Hepatocyte (in vitro differentiated cells): ENCODE results near the gene MGMT. TPM values are rescaled to one million over a fixed set of nuclear protein-coding genes. Genes with fewer than 3 reads are reported as not detected.

ENCODE experiments used
- DNase-seq: peaks from one replicate; pipeline ENCODE4 v3.0.0-alpha.2; 2016; ENCODE audit warnings: low spot score
- H2AFZ ChIP-seq: fragments of 200-600 bp; sonication (generic); 2 replicates; pipeline ENCODE4 v1.6.0; 2016; ENCODE audit warnings: antibody characterized with exemption, mild to moderate bottlenecking
- H3K27ac ChIP-seq: fragments of 200-600 bp; sonication (generic); 2 replicates; pipeline ENCODE4 v1.5.1; 2016; ENCODE audit warnings: mild to moderate bottlenecking
- H3K27me3 ChIP-seq: fragments of 200-600 bp; sonication (generic); 2 replicates; pipeline ENCODE4 v1.6.1; 2016
- H3K36me3 ChIP-seq: fragments of 200-600 bp; sonication (generic); replicated peaks from 2 replicates; pipeline ENCODE4 v1.5.1; 2016; ENCODE audit warnings: low read depth; ENCODE audit not compliant: insufficient read depth
- H3K4me1 ChIP-seq: fragments of 200-600 bp; sonication (generic); 2 replicates; pipeline ENCODE4 v1.5.1; 2016; ENCODE audit warnings: mild to moderate bottlenecking, moderate library complexity; ENCODE audit not compliant: insufficient read depth
- H3K4me2 ChIP-seq: fragments of 200-600 bp; sonication (generic); 2 replicates; pipeline ENCODE4 v1.6.0; 2016
- H3K4me3 ChIP-seq: fragments of 200-600 bp; sonication (generic); 2 replicates; pipeline ENCODE4 v1.5.1; 2016; ENCODE audit warnings: mild to moderate bottlenecking
- H3K79me2 ChIP-seq: fragments of 200-600 bp; sonication (generic); 2 replicates; pipeline ENCODE4 v1.6.0; 2017; ENCODE audit warnings: mild to moderate bottlenecking
- H3K9me2 ChIP-seq: fragments of 200-600 bp; sonication (generic); replicated peaks from 2 replicates; pipeline ENCODE4 v1.6.0; 2017; ENCODE audit warnings: mild to moderate bottlenecking; ENCODE audit not compliant: insufficient read depth
- H3K9me3 ChIP-seq: fragments of 200-600 bp; sonication (generic); 2 replicates; pipeline ENCODE4 v1.5.1; 2016; ENCODE audit warnings: low read depth, mild to moderate bottlenecking
- H4K20me1 ChIP-seq: fragments of 200-600 bp; sonication (generic); 2 replicates; pipeline ENCODE4 v1.6.0; 2016; ENCODE audit warnings: mild to moderate bottlenecking; ENCODE audit not compliant: insufficient read depth, poor library complexity, severe bottlenecking
- EZH2 ChIP-seq: fragments of 200-600 bp; sonication (generic); IDR thresholded peaks from 2 replicates; pipeline ENCODE4 v1.6.1; 2016; ENCODE audit warnings: antibody characterized with exemption, mild to moderate bottlenecking, borderline replicate concordance
- EZH2phosphoT487 ChIP-seq: fragments of 200-600 bp; sonication (generic); IDR thresholded peaks from one replicate; pipeline ENCODE4 v1.6.1; 2018; ENCODE audit warnings: antibody characterized with exemption, mild to moderate bottlenecking, low read depth, moderate library complexity; ENCODE audit not compliant: unreplicated experiment, severe bottlenecking
- WGBS: methylation state at CpG from one replicate; pipeline ENCODE4 v1.1.6; 2016; ENCODE audit warnings: low lambda C conversion rate; ENCODE audit errors: missing lambda C conversion rate; 5-methylcytosine and 5-hydroxymethylcytosine counted together
- polyA plus RNA-seq: library from polyadenylated mRNA; unstranded; fragments of >200 nt; fragmentation: Nextera tagmentation; extraction: Ambion mirVana; gene quantifications from 2 replicates; pipeline ENCODE4 v1.2.1, GENCODE V29; 2016
- total RNA-seq: library from RNA; depleted of rRNA; stranded (reverse); fragments of >200 nt; gene quantifications from 2 replicates; pipeline ENCODE4 v1.2.3, GENCODE V29; 2014
- TF ChIP-seq, protein P1 (sequence below): fragments of 200-600 bp; sonication (generic); IDR thresholded peaks from 2 replicates; pipeline ENCODE4 v1.5.1; 2016; ENCODE audit warnings: antibody characterized with exemption, mild to moderate bottlenecking; ENCODE audit not compliant: poor library complexity

The MGMT gene
- total and polyA plus RNA-seq, 2 experiments from 2014 or later: 41.5 to 41.9 TPM

DNA sequence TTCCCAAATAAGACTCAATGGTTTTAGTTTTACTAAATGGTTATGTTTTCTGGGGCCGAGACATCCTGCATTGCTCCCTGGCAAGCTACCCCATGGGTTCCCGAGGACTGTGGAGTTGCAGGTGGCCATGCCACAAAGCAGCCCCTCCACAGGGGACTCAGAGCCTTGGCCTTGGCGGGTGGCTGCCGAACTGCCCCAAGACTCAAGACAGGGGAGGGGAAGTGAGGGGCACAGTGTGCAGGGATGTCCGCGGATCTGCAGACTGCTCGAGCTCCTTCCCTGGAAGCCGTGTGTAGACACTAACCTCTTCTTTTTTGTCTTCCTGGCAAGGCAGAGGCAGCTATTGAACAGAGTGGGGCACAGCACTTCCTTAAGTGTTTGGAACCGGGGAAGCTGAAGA, 342.4 kb downstream of the MGMT start:
- no peak overlapping the region for H3K27ac ChIP-seq
- TF ChIP-seq EZH2phosphoT487 (no peak), EZH2 (no peak)
- TF ChIP-seq, protein P1, sequence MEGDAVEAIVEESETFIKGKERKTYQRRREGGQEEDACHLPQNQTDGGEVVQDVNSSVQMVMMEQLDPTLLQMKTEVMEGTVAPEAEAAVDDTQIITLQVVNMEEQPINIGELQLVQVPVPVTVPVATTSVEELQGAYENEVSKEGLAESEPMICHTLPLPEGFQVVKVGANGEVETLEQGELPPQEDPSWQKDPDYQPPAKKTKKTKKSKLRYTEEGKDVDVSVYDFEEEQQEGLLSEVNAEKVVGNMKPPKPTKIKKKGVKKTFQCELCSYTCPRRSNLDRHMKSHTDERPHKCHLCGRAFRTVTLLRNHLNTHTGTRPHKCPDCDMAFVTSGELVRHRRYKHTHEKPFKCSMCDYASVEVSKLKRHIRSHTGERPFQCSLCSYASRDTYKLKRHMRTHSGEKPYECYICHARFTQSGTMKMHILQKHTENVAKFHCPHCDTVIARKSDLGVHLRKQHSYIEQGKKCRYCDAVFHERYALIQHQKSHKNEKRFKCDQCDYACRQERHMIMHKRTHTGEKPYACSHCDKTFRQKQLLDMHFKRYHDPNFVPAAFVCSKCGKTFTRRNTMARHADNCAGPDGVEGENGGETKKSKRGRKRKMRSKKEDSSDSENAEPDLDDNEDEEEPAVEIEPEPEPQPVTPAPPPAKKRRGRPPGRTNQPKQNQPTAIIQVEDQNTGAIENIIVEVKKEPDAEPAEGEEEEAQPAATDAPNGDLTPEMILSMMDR: no peak
- WGBS: 89% methylated on average over 9 of the region's 9 CpGs

DNA sequence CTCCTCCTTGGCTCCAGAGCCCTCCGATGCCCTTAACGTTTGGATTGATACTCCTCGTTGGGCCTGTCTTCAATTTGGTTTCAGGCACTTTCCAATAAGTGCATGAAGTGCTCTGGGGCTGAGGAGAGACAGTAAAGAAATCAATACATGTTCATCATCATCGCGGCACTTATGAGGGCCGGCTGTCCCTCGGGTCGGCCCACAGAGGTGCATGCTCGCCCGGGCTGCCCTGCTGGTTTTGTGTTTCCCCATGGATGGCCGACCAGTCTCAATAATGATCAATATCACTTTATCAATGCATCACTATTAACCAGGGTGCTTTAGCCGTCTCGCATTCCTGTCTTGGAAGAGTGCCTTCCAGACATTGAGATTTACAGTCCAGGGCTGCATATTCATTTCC, 342.8 kb downstream of the MGMT start:
- no peak for DNase-seq
- Histone ChIP-seq H3K4me1 (peaks cover 5% of the 10 kb centered on the region), H3K36me3 (no peaks in the 10 kb centered on the region), H3K4me2 (no peak overlapping the region), H3K79me2 (no peaks in the 10 kb centered on the region), H3K27ac (no peak overlapping the region), H3K9me2 (no peaks in the 10 kb centered on the region), H3K27me3 (no peaks in the 10 kb centered on the region), H3K4me3 (no peak overlapping the region), H2AFZ (no peak overlapping the region), H3K9me3 (no peaks in the 10 kb centered on the region), H4K20me1 (no peaks in the 10 kb centered on the region)
- WGBS: 90% methylated on average over 12 of the region's 13 CpGs
- TF ChIP-seq EZH2: no peak
- TF ChIP-seq, protein P1: no peak
- no peak for TF ChIP-seq EZH2phosphoT487

More for the DNA sequence above, 342.4 kb downstream of the MGMT start:
- Histone ChIP-seq H3K9me2 (no peaks in the 10 kb centered on the region), H3K4me2 (no peak overlapping the region), H3K79me2 (no peaks in the 10 kb centered on the region), H3K4me1 (peaks cover 1% of the 10 kb centered on the region), H3K4me3 (no peak overlapping the region), H3K36me3 (no peaks in the 10 kb centered on the region), H3K9me3 (no peaks in the 10 kb centered on the region), H2AFZ (no peak overlapping the region), H4K20me1 (no peaks in the 10 kb centered on the region), H3K27me3 (no peaks in the 10 kb centered on the region)
- no peak for DNase-seq

DNA sequence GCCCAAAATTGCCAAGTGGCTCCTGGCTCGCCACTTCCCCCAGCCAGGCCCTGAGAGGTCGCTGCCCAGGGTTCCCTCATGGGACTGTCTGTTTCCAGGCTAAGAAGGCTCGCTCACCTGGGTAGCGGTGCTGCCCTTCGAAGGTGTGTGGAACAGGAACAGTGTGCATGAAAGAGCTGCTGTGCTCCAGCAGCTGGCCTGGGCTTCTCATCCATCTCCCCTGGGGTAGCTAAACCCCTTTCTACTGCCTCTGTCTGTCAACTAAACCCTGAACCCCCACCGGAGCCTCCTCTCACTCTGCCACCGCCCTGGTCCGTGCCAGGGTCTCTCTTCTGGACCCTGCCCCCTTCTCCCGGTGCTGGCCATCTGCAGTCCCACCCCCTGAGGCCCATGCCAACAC, 344.2 kb downstream of the MGMT start:
- Histone ChIP-seq H3K9me3 (no peaks in the 10 kb centered on the region), H4K20me1 (no peaks in the 10 kb centered on the region), H3K4me1 (peaks cover 11% of the 10 kb centered on the region), H3K36me3 (no peaks in the 10 kb centered on the region), H3K4me3 (no peak overlapping the region), H3K79me2 (no peaks in the 10 kb centered on the region), H3K4me2 (no peak overlapping the region), H3K9me2 (no peaks in the 10 kb centered on the region), H3K27ac (no peak overlapping the region), H3K27me3 (no peaks in the 10 kb centered on the region), H2AFZ (no peak overlapping the region)
- DNase-seq: no peak
- TF ChIP-seq EZH2phosphoT487 (no peak), EZH2 (no peak)
- TF ChIP-seq, protein P1: no peak
- WGBS: 92% methylated on average over 8 of the region's 9 CpGs

DNA sequence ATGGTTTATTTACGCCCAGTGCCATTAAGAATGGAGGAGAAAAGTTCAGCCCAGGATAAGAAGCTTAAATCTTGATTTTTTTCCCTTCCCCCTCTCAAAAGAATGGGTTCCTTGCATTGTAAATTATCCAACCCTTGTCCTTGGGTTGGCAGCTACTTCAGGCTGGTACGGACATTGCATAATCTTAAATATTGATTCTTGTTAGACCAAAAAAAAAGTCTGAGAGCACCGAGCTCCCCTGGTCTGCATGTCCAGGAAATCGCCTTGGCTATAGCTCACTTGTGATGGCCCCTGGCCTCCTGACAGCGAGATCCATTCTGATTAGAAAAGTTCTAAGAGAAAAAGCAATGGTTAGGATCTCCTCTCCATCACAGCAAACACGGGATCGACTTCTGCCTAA, 345.4 kb downstream of the MGMT start:
- no peak for DNase-seq
- H4K20me1 ChIP-seq: no peaks in the 10 kb centered on the region
- no peaks in the 10 kb centered on the region for H3K9me3 ChIP-seq
- H3K4me1 ChIP-seq: peaks cover 11% of the 10 kb centered on the region
- no peak for TF ChIP-seq EZH2phosphoT487
- no peak for TF ChIP-seq EZH2
- TF ChIP-seq, protein P1: no peak
- H3K79me2 ChIP-seq: no peaks in the 10 kb centered on the region
- 82% methylated on average over 7 of the region's 7 CpGs for WGBS
- H3K4me3 ChIP-seq: no peak overlapping the region
- H3K27me3 ChIP-seq: no peaks in the 10 kb centered on the region
- H2AFZ ChIP-seq: no peak overlapping the region
- H3K36me3 ChIP-seq: no peaks in the 10 kb centered on the region
- no peak overlapping the region for H3K27ac ChIP-seq
- H3K9me2 ChIP-seq: no peaks in the 10 kb centered on the region
- no peak overlapping the region for H3K4me2 ChIP-seq
